Erythroblast (primary cell): Measurements from ENCODE around the gene TBPL1.
A peak's percentile ranks its signal among the peaks of the same experiment; 100 is the strongest.
"Not testable (repeated sequence)": the region's sequence is repeated elsewhere in the genome, so short reads cannot be mapped to it uniquely, and the experiment has no call there.

Experiments used
- DNase-seq, 2 experiments: peaks; one replicate each; lab custom pipeline; 2025; lab: John Stamatoyannopoulos, UW
- GATA1 ChIP-seq: IDR thresholded peaks from 2 replicates; pipeline ENCODE4 v1.6.1; 2011; ENCODE audit warnings: low read depth, mild to moderate bottlenecking, control low read depth, low read length, moderate library complexity
- POLR2A ChIP-seq: IDR thresholded peaks from 2 replicates; pipeline ENCODE4 v1.6.1; 2011; ENCODE audit warnings: mild to moderate bottlenecking, low read length

TBPL1 gene

DNA sequence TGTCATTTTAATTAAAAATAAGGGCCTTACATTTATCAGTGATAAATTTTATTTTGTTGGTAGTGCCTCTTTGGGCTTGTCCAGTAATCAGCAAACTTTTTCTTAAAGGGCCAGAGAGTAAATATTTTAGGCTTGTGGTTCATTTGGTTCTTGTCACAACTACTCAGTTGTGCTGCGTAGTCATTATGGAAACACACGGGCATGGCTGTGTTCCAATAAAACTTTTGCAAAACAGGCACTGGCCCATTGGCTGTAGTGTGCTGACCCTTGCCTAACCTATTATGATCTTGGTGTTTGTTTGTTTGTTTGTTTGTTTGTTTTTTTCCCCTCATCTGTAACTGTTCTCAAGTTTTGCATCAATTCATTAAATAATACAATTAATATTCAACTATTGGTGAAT lies 19.4 kb downstream of the TBPL1 start:
- TF ChIP-seq POLR2A (no peak), GATA1 (no peak)
- peak; percentile 18 to 20 for DNase-seq

DNA sequence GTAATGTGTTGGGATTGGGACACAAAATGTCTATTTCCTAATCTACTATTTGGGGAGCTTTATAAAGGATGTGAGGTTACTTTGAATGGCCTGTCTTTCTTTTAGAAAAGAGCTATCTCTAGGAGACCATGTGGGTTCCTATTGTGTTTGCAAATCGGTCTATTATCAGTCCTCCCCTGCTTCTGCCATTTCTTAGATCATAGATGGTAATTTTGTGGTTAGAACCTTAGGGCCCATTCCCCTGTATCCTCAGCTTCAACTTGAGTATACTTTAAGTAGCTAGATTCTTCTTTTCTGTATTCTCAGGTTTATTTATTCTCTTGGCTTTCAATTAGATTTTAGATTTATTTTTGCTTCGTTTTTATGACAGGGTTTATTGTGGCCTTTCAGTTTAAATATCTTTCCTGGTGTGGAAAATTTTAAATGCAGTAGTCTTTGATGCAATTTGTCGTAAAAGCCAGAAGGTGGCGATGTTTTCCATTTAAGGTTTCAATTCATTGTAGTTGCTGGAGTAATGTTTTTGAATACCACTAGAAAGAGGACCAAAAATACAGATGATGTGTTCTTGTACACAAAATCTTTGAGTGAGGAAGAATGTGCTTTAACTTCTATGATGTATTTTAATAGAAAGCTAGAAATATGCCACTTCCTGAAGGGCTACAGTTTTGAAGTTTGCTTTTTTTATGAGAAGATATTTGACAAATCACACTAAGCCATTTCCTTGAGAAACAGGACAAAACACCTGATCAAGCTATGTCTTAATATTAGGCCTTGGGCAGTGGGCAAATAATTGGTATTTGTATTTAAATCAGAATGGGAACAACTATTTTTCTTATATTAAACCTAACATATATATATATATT lies 20.3 kb downstream of the TBPL1 start:
- DNase-seq: peak; percentile 76 to 79
- TF ChIP-seq GATA1 (no peak), POLR2A (no peak)

DNA sequence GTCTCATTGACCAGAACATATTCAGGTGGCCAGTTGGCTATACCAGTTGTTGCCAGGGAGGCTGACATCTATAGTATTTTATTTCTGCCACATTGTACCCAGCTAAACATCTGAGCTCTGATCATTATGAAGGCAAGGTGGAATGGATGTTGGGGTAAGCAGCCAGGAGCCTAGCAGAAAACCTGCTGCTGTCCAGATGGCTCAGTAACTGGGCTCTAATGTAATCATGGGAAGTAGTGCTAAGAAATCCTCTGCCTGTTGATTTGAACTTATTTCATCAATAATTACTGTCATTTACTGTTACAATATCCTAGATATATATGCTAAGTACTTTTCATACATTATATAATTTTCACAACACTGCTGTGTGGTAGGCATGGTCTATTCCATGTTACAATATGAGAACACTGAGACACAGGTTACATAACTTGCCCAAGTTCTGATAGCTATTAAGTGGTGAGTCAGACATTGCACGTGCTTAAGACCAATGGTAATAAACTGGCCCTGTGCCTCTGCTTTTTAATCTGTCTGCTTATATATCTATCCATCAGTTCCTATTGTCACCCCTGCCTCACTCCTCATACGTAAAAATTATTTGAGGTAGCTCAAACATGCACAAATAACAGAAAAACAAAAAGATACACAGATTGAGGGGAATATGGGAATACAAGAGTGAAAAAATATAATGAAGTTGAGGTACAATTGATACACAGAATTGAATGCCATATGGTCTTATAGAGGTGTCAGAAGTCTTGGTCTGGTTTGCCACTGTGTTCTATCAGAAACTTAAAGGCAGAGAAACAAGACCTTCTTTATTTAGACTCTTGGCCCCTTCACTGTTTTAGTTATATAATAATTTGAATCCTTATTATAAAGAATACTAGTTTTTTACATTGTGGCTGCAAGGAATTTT lies 25.2 kb downstream of the TBPL1 start:
- DNase-seq: peak; percentile 12 to 50
- TF ChIP-seq POLR2A: no peak
- TF ChIP-seq GATA1: no peak

- DNase-seq: no peak
- no peak for TF ChIP-seq POLR2A
- no peak for TF ChIP-seq GATA1
Measured at GRCh38 chr6:133978896-133979240, 25.8 kb downstream of the TBPL1 start.

DNA sequence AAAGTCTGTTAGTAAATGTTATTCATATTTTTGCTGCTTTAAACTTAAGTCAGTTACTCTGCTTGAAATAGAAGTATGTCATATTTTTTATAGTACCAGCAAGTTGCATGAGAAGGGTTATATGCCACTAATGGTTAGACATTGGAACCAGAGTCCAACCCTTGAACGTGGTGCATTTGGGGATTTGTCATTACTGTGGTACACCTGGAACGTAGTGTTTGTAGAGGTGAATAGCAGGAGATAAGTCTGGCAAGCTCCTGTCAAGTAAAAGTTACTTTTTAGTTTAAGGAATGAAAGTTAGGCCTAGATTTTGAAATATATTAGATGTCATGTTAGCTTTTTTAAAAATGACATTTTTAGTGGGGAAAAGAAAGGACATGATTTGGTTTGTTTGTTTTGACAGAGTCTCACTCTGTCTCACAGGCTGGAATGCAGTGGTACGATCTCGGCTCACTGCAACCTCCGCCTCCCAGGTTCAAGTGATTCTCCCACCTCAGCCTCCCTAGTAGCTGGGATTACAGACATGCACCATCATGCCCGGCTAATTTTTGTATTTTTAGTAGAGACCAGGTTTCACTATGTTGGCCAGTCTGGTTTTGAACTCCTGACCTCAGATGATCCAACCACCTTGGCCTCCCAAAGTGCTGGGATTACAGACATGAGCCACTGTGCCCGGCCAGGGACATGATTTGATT lies 26.4 kb downstream of the TBPL1 start:
- DNase-seq: not testable (repeated sequence)

GRCh38 chr6:133980168-133980567 lies 27.1 kb downstream of the TBPL1 start:
- DNase-seq: no peak
- TF ChIP-seq POLR2A (no peak), GATA1 (no peak)

DNA sequence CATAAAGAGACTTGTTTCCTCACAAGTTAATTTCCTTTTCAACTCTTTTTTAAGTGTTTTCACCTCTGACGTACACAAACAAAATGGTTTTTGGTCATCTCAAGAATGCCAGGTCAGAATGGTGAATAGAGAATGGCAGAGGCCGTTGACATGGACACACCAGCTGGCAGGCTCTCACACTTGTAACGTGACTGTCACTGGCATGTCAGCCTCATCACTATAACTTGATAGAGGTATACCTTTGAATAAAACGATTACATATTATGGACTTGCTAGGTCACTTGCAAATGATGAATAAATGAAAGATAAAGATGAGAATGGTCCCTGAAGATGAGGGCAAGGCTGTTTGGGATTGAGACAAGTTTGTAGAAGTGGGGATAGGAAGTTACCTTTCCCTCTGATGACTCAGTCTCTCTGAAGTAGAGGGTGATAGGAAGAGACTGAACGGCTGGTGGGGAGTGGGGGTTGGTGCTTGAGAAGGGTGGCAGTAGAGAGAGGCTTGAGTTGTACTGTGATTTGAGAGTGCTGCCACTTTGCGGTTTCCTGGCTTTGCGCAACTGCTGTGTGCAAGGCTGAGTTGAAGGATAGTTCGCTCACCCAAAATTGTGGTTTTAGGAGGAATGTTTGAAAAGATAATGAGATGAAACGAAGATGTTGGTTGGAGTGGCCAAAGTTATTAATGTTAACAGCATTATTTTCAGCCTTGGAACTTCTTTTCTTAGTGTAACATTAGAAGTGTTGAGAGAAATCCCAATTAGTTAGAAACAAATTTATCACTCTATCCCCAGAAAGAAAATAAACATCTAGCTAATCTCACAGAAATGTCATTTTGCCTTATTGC lies 30.3 kb downstream of the TBPL1 start:
- TF ChIP-seq GATA1 (no peak), POLR2A (no peak)
- DNase-seq: peak; percentile 38 to 44

- DNase-seq: no peak
- TF ChIP-seq POLR2A (no peak), GATA1 (no peak)
Measured at GRCh38 chr6:133985970-133986369, 32.9 kb downstream of the TBPL1 start.

DNA sequence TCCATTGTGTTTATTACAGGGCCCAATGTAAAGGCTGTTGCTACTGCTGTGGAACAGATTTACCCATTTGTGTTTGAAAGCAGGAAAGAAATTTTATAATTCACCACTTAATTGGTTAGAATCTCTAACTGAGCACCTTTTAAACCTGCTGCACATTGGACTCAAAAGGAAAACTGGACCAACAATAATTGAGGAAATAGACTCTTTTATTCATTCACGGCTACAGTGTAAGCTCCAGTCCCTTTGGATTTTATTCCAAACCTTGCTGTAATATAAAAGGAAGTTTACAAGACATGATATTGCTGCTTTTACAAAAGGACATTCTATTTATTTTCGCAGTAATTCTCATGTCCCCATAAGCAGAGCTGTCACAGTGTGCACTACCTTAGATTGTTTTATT lies 33.9 kb downstream of the TBPL1 start:
- TF ChIP-seq GATA1: no peak
- no peak for TF ChIP-seq POLR2A
- DNase-seq: no peak

GRCh38 chr6:133989525-133989924 lies 36.5 kb downstream of the TBPL1 start:
- TF ChIP-seq POLR2A (no peak), GATA1 (no peak)
- no peak for DNase-seq

GRCh38 chr6:133990321-133990720 lies 37.3 kb downstream of the TBPL1 start:
- DNase-seq: no peak
- no peak for TF ChIP-seq POLR2A
- TF ChIP-seq GATA1: no peak

DNA sequence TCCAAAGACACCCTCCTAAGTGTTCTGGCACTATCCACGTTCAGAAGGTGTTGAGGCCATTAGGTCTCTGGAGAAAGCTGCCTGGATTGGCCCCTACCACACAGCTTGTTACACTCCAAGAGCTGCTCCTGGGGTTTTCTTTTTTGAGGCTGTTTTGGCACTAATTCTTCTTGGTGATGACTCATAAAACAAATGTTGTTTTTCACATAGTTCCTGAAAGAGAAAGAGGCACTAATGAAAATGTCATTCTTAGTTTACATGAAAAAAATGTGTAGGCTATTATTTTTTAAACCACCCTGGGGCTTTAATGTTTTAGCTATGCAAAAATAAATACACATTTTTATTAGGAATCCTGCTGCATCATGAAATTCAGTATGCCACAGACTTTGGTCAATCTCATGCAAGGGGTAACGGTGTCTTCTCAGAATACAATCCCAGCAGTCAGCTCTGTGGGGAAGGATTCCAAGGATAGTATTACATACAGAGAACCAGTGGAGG lies 38.1 kb downstream of the TBPL1 start:
- TF ChIP-seq POLR2A (no peak), GATA1 (no peak)
- DNase-seq: no peak
